HG02759 (cell line): Measurements from ENCODE around the gene PYHIN1.

Experiments
- ATAC-seq: cut with Tn5 transposase; IDR thresholded peaks from one replicate; pipeline ENCODE4 v1.9.1; 2021; ENCODE audit warnings: mild to moderate bottlenecking, moderate library complexity; ENCODE audit not compliant: unreplicated experiment

Gene PYHIN1

DNA sequence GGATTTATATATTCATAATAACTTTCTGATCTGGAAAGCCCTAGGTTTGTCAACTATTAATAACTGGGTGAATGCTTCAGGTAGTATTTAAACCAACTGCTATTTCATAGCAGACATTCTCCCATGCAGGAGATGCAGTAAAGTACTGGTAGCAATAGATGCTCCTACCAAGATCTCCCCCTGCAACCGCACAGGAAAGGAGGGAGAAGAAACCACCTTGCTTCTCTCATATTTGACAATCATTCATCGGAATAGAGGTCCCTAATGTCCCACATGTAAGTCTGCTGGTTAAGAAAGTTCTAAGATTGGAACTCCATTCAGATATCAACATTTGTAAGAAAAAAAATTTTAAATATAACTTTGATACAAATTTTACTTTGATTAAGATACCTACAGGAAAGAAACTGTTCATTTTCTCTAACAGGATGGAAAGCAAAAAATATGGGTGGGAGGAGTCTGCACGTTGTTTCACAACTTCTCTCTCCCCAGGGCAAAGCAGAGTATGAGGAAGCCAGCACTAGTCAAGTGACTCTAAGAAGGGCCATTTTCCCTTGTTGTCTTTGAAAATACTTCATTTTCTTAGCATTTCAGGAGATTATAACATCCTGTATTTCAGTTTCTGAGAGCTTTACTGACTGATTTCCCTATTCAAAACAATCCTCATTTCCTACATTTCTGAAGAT, at the start of gene PYHIN1:
Gene PYHIN1 (plus strand): TSS at position 498 of the 683 bp plus-strand sequence. CDS start 5,359 bp downstream, outside the sequence.
- ATAC-seq: no peak

DNA sequence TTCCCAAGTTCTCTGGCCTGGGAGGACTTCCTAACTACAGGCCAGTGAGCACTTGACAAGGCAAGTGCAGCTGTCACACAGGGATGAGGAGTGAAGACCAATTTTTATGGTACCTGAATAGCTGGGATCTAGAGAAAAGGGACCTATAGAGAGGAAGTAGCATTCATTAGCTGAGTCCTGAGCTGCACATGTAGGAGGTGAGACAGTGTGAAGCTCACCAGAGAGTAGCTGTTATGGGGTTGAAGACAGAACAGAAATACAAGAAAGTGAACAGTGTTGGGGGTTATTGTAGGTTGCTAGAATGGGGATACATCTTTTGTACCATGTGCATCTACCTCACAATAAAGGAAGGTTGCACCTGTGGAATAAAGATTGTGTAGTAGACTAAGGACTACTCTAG, 37.7 kb upstream of the PYHIN1 start:
- no peak for ATAC-seq

DNA sequence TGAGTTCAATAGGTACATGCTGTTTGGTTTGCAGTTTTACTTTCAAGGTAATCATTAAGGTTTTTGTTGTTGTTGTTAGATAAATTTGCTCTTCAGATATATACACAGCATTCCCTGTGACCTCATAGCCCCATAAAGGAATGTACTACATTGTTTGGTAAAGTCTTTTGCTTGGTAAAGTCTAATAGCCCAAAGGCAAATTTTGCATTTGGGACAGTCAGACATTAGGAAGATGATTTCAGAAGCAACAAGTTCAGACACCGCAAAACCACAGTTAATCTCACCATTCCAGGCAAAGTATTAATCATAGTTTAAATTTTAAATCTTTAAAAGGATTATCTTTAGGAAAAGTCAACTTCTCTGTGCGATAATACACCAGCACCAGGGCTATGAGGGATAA, 32.6 kb upstream of the PYHIN1 start:
- no peak for ATAC-seq

DNA sequence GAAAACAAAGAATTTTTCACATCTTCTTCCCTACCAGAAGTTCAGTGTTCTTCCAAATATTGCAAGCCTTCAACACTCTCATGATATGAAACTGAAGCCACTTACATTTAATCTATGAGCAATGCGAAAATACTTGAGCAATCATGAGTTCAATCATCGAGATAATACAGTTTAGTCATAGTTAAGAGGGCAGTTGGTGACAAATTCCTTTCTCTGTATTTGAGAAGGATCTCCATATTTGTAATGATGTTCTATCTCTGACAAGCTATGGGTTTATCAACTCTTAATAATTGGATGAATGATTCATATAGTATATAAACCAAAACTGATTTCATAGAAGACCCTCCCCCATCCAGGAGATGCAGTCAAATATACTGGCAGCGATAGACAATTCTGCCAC, 29.7 kb upstream of the PYHIN1 start:
- no peak for ATAC-seq

DNA sequence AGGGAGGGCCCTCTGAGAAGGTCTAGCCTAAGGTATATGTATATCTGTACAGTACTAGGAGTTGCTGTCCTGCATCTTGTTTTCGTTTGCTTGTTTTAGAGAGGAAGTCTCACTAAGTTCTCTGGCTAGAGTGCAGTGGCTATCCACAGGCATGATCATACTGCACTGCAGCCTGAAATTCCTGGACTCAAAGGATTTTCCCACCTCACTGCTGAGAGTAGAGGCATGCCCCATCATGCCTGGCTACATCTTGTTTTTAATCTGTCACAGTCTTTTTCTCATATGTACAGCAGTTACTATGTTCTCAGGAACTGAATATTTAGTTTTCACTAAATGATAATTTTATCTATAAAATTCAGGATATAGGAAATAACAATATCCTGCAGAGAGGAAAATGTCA, 15.3 kb upstream of the PYHIN1 start:
- no peak for ATAC-seq

DNA sequence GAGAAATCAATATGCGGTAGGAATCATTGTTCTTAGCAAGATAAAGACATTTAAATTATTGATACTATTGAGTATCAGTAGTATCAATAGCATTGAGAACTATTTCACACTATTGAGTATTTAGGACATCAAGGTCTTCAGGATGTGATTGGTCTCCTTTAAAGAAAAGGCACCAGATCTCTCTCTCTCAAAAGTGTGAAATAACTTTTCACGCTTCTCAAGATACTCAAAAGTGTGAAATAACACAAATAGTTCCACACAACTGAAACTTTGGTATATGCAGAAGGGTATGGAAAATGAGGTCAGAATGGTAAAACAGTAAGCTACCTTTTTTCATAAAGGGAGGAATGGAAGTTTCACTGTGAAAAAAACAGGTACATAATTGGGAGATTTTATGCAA, 6.7 kb upstream of the PYHIN1 start:
- no peak for ATAC-seq

DNA sequence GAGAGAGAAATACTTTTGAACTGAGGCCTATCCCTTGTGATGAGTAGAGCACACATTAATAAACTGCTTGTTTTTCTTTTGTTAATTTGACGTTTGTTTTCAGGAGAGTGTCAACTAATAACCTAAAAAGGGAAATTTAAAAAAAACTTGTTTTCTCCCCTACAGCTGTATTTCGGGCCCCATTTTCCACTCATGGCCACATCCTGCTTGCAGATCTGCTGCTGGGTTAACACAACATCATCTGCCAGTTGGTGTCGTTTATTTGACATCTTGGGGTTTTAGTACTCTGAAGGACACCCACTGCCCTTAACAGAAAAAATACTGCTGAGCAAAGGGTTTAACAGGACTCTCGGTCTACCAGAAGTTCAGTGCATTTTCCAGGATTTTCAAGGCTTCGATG, 848 bp upstream of the PYHIN1 start:
- no peak for ATAC-seq

DNA sequence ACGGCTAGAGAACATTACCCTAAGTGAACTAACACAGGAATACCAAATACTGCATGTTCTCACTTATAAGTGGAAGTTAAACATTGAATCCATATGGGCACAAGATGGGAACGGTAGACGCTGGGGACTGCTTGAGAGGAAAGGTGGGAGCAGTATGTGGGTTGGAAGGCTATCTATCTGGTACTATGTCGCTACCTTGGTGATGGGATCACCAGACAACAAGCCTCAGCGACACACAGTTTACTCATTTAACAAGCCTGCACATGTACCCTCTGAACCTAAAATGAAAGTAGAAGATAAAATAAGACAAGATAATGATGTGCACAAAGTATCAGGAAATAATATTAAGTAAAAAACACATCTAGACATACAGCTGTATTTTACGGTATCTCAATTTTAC, 819 bp downstream of the PYHIN1 start:
- ATAC-seq: no peak

DNA sequence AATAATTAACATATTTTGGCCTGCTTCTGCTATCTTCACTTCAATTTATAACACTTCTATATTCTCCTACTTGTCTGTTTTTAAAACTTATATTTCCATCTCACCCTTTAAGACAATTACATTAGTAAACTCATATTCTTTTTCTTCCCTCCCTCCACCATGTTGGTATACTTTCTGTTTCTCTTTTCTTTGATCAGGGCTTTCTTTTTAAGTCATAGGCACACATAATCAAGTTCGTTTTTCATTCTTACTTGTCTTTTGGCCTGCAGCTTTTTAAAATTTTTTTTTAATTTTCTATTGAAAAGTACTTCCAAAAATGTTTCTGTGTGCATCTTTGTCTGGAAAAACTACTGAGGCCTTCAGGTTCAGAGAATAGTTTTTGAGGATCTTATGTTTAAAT, 2.3 kb downstream of the PYHIN1 start:
- no peak for ATAC-seq

DNA sequence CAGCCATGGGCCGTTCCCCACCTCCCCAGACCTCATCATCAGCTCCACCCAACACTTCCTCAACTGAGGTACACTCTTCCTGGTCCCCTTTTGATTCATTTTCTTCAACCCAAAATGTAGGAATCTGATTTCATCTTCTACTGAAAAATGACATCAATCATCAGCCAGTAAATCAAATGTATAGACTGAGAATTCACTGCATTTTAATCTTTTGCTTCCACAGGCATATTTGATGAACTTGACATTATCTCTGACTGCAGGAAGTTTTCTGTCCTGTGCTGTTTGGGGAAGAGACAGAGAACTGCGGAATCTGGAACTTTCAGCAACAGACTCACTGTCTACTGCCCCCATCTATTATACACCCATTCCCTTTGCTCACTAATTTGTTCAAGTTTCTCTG, 7.8 kb downstream of the PYHIN1 start:
- no peak for ATAC-seq

DNA sequence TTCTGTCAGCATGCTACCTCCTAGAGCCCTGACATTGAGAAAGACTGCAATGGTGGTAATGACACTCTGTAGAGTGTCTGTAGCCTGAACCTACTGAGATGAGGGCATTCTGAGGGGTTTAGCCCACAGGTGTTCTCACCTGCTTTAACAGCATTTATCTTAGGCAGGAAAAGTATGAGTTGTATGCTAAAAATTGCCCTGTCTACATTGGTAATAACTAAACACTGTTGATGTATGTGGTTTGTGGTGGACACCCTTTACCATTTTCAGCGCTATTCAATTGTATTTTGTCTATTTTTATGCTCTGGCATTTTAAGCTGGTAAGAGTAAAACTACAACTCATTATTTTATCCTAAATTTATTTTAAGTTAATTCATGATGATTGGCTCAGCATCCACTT, 10.0 kb downstream of the PYHIN1 start:
- no peak for ATAC-seq

DNA sequence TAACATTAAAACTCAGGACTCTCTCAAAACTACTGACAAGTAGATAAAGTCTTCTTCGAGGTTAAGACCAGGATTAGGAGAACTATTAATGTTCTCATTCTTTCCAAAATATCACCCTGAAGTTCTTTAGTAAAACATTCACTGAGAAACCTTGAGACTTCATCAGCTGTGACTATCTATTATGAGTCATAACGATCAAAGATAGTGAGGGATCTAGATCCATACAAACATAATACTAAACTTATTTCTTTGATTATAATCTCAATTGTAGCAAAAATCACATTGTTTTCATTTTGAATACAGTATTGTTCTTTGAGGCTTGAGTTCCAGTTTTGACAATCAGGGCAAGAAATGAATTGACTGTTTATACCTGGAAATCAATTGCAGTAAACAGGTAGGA, 11.1 kb downstream of the PYHIN1 start:
- no peak for ATAC-seq

DNA sequence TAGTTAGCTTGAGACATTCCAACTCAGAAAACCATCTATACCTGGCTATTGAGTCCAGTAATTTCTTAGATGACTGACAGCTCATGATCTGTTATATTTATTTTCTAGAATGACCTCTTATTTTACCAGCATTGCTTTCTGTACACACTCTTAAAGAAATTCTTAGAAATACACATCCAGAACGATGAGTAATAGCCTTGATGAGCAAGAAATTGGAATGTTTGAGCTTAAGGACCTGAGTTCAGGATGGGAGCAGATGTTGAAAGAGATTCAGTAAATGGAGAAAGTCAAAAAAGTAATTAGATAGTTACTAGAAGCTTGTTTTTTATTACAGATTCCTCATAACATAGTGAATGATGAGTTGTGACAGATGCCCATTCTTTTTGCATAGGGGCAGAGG, 11.7 kb downstream of the PYHIN1 start:
- ATAC-seq: no peak

DNA sequence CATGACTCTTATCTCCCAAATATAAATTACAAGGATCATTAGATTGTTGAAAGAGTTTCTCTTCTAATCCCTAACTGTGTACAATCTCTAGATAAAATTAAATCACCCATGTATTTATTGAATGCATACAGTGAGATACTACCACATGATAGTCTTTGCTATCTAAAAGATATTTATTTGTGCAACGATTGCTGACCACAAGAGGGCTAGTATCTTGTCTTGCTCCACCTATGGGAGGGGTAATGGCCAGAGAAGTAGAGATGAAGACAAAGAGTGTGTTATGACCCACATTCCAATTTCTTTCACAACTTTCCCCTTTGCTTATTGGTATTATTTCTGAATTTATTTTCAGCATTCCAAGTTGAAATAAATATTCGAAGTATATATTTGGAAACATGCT, 13.7 kb downstream of the PYHIN1 start:
- ATAC-seq: no peak

DNA sequence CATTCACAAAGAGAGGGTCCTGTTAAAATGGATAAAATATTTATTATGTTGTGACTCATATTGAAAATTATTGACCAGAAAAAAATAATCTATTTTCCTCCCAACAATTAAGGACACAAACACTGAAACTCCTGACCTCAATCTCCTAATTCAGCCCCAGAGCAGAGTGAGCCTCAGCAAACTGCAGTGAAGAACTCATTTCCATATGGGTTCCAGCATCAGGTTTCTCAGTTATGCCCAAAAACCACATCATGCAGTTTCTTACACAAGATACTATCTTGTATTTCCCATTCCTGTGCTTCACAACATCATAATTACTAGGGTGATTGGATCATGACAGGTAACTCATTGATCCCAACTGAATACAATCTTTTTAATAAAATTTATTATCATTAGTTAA, 15.4 kb downstream of the PYHIN1 start:
- ATAC-seq: no peak

DNA sequence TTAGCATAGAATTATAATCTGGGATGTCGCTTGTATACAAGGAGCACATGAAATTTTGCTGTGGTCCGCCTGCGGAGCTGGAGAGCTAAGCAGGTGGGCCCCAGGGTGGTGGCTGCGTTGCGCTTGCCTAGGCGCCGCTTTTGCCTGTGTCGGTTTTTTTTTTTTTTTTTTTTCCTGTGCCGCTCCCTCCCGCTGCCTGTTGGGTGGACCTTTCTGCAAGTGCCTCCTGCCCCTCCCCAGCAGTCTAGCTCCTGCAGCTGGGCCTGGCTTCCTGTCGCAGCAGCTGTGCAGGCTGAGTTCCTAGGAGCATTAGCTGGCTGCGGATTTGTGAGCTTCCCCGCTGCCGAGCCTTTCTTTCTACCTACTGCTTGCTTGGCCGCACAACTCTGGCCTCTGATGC, 20.6 kb downstream of the PYHIN1 start:
- peak; percentile 80 for ATAC-seq

DNA sequence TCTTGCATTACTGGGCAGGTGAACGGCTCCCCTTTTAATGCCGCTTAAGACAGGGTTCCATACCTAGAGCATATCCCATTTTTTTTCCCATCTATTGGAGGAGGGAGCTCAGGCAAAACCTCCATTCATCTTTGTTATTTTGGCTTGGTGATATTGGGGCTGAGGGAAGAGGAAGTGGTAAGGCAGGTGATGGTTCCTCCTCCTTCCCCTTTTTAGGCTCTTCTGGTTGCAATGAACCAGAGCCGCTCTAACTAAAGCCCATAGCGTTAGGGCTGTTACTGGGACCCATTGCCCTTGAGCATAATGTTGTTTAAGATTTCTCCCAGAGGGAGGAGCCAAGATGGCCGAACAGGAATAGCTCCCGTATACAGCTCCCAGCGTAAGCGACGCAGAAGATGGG, 21.1 kb downstream of the PYHIN1 start:
- peak; percentile 83 for ATAC-seq

DNA sequence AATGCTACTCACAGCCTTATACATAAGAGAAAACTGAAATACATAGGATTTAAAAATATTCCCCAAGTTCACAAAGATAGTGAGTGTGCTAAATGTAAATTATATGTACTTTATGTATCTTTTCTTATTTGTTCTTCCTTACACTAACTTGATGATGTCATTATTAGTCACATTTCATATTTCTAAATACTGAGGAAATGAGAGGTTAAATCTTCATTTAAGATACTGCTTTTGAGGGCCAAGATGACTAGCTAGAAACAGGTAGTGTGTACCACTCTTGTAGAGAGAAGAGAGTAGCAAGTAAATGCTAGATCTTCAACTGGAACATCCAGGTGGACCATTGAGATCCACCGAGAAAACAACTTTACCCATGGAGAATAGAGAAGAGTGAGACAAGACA, 29.8 kb downstream of the PYHIN1 start:
- no peak for ATAC-seq

DNA sequence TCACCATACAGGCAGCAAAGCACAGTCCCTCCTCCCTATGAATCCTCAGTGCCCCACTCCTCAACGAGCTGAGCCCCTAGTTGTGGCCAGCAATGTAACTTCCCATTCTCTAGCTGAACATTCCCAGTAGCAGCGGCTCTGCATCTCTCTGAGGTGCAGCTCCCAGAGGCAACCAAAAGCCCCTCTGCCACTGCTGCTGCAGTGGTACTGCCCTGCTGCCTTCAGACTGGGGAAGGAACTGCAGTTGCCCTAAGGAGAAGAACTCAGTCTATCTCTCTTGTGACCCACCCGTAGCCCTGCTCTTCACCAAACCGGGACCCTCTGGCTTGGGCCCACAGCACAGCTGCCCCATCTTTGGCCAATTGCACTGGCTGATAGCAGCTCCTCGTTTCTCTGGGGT, 31.6 kb downstream of the PYHIN1 start:
- ATAC-seq: no peak

DNA sequence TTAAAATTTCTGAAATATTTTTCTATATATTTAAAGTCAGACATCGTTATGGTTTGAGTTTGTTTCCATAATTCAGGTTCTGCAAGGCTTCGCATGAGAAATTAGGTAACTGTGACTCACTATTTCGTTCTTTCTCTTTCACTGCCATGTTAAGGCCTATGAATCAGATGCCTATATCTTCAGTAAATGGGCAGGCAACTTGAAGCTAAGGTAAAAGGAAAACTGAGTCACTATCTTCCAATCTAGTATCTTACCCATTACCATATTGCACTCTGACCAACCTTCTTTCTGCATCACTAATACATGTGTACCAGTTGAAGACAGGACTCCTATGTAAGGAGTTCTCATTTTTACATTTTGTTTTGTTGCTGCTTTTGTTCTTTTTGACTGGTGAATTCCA, 37.8 kb downstream of the PYHIN1 start:
- ATAC-seq: no peak

DNA sequence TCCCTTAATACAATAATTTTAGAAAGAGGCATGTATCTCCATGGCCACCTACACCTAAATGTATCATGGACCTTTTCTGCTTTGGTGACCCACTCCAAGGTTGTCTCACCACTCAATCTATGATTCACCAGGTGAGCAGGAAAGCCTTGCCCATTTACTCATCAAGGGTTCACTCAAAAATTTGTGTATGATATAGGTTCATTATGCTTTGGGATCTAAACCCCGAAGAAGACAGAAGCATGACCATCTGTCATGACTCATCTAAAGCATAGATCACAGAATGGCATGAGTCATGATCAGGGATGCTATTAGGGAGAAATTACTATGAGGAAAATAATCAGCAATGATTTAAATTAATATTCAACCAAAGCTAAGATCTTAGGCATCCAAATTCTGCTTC, 38.5 kb downstream of the PYHIN1 start:
- ATAC-seq: no peak

DNA sequence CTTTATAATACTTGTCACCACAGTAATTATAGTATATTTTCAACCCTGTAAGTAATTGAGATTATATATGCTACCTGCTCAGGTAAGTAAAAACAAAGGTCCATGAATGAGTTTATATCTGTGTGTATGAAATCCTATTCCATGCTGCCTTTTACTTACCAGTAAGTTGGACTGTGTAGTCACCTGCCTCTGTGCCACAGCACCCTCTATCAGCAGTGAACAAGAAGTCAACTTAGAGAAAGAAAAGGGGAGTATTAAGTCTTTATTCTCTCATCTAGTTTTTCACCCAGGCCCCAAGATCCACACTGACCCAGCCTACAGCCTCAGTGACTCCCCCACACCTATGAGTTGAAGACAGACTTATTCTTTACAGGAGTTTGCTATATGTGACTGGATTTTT, 41.5 kb downstream of the PYHIN1 start:
- ATAC-seq: no peak

DNA sequence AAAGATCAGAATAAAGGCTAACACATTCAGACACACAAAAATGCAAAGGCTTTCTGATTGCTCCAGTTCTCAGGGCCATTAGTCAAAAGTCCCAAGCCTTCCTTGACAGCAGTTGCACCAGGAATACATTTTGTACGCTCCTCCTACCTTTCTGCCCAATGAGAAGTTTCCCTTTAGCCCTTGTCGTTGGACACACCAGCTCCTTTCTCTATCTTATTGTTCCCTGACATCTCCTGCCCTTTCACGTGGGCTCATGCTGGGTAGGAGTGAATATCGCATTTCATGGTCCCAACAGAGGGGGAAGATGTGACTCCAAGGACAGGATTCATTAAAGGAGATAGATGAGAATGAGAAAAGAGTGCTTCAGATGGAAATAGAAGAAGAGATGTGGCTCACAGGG, 44.9 kb downstream of the PYHIN1 start:
- ATAC-seq: no peak
